H1 (cell line): Measurements from ENCODE around the gene SCYGR7. TPM values are rescaled to one million over a fixed set of nuclear protein-coding genes. Genes with fewer than 3 reads are reported as not detected.

Source experiments
- ASH2L ChIP-seq: fragments of 200-600, 300-600 bp; sonication (generic); IDR thresholded peaks from one replicate; pipeline ENCODE4 v1.7.1; 2017; ENCODE audit warnings: low read length
- CHD7 ChIP-seq: fragments of 300-600 bp; sonication (generic); IDR thresholded peaks from 2 replicates; pipeline ENCODE4 v1.7.1; 2012; ENCODE audit warnings: low read length, moderate library complexity, mild to moderate bottlenecking, inconsistent platforms; ENCODE audit not compliant: insufficient replicate concordance
- HDAC2 ChIP-seq, 2 experiments: fragments of 300-600 bp in 1 of 2; sonication (generic) in 1 of 2; IDR thresholded peaks; 2 replicates each; pipeline ENCODE4 v1.6.1; 2011 to 2012; ENCODE audit warnings: low read depth in 2 of 2, low read length in 2 of 2, mild to moderate bottlenecking in 2 of 2, moderate library complexity in 2 of 2, borderline replicate concordance in 1 of 2, inconsistent platforms in 1 of 2
- KDM5A ChIP-seq: fragments of 200-600 bp; IDR thresholded peaks from 2 replicates; pipeline ENCODE4 v1.7.1; 2012; ENCODE audit warnings: mild to moderate bottlenecking, low read length, inconsistent platforms, mixed read lengths
- POLR2A ChIP-seq, 2 experiments: IDR thresholded peaks; 1 replicate in 1 of 2; 2 replicates in 1 of 2; pipeline ENCODE4 v1.6.1; 2011; ENCODE audit warnings: low read depth in 2 of 2, low read length in 2 of 2, mild to moderate bottlenecking in 2 of 2; ENCODE audit errors: control extremely low read depth in 1 of 2
- RAD21 ChIP-seq, 2 experiments: IDR thresholded peaks in 1 of 2; conservative IDR thresholded peaks in 1 of 2; 2 replicates each; pipeline ENCODE4 v1.6.1; 2011; ENCODE audit warnings: low read depth in 2 of 2, low read length in 2 of 2, improper control_type of control experiment in 1 of 2, inconsistent platforms in 1 of 2, mild to moderate bottlenecking in 1 of 2, moderate library complexity in 1 of 2
- RFX5 ChIP-seq: IDR thresholded peaks from 2 replicates; pipeline ENCODE4 v1.6.1; 2011; ENCODE audit warnings: low read depth, low read length, improper control_type of control experiment, borderline replicate concordance
- SP2 ChIP-seq: IDR thresholded peaks from 2 replicates; pipeline ENCODE4 v1.6.1; 2012; ENCODE audit warnings: mild to moderate bottlenecking, low read length, inconsistent platforms
- polyA plus RNA-seq, 7 experiments: library from polyadenylated mRNA; depleted of rRNA in 3 of 7; stranded (reverse) in 5 of 7; unstranded in 2 of 7; fragments of >200 nt in 5 of 7; fragments of 200-250 nt in 2 of 7; gene quantifications; 1 replicate in 5 of 7; 2 replicates in 1 of 7; 4 replicates in 1 of 7; pipeline versions ENCODE4 v1.2.1 to v1.2.3, GENCODE V29; 2011 to 2013; ENCODE audit warnings: missing spikeins in 2 of 7, mixed read lengths in 2 of 7
- total RNA-seq: library from RNA; stranded (reverse); fragmentation: NEBNext Ultra II Directional; extraction: Animal tissue kit (Norgen Biotek cat#: 25700); gene quantifications from 2 replicates; pipeline ENCODE4 v1.2.1, GENCODE V29; 2021

Gene SCYGR7
- total and polyA plus RNA-seq, 2 of the 8 experiments (the other 6 are each of a cell fraction or from before 2014, with no cell fraction given), result not detected

GRCh38 chr2:227719641-227720040 is 8.5 kb upstream of the SCYGR7 start (continued):
- TF ChIP-seq CHD7 (no peak), HDAC2 (IDR thresholded peaks at IDR 0.05; ENCODE audit: borderline replicate concordance in 1 of 2, low read depth in 2 of 2, low read length in 2 of 2) (no peak), SP2 (no peak), ASH2L (no peak), POLR2A (IDR thresholded peaks at IDR 0.05; ENCODE audit: control extremely low read depth in 1 of 2, low read depth in 2 of 2, low read length in 2 of 2) (no peak), RAD21 (IDR thresholded peaks at IDR 0.05 in 1 of 2, conservative IDR thresholded peaks at IDR 0.05 in 1 of 2; ENCODE audit: low read depth in 2 of 2, low read length in 2 of 2) (no peak), KDM5A (no peak), RFX5 (no peak)
- TF ChIP-seq, all 59 proteins: peak for 0
